Endothelial cell of hepatic sinusoid (primary cell): ENCODE results near the gene PIGU.
"Not testable (repeated sequence)": the region's sequence is repeated elsewhere in the genome, so short reads cannot be mapped to it uniquely, and the experiment has no call there.

Experiments used
- in situ Hi-C: cut with HindIII; loops from 2 replicates; pipeline ENCODE4 v1.10.0; 2017; ENCODE audit warnings: low sequenced_read_pairs

Gene PIGU, protein sequence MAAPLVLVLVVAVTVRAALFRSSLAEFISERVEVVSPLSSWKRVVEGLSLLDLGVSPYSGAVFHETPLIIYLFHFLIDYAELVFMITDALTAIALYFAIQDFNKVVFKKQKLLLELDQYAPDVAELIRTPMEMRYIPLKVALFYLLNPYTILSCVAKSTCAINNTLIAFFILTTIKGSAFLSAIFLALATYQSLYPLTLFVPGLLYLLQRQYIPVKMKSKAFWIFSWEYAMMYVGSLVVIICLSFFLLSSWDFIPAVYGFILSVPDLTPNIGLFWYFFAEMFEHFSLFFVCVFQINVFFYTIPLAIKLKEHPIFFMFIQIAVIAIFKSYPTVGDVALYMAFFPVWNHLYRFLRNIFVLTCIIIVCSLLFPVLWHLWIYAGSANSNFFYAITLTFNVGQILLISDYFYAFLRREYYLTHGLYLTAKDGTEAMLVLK

DNA sequence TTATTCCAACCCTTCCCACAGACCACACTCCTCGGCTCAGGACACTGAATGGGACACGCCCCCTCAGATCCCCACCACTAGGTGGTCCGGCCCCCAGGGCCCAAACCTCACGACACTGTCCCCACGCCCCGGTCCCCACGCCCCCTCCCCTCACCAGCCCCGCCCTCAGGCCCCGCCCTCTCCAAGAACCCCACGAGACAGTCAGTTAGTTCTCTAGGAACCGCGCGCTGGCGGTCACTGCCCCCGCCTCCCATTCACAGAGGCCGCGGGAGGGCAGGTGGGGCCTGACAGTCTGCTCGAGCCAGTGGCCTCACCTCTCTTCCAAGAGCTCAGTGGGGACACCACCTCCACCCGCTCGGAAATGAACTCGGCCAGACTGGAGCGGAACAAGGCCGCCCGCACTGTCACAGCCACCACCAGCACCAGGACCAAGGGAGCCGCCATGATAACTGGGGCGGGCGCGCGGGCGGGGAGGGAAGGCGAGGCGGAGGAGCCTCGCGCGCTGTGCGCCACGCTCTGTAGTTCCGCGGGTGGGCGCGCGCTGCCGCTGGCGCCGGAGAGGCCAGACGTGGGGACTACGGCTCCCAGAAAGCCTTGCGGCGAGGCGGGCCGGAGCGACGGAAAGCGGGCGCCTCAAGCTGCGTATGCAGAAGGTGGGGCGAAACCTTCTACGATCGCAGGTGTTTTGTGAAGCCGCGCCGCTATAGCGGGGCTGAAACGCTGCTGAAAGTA lies at the start of gene PIGU:
PIGU (minus strand) TSS at position 451 of the 732 bp plus-strand sequence; CDS start at position 444, 7 bp downstream.
- in situ Hi-C loops: no loop called here

DNA sequence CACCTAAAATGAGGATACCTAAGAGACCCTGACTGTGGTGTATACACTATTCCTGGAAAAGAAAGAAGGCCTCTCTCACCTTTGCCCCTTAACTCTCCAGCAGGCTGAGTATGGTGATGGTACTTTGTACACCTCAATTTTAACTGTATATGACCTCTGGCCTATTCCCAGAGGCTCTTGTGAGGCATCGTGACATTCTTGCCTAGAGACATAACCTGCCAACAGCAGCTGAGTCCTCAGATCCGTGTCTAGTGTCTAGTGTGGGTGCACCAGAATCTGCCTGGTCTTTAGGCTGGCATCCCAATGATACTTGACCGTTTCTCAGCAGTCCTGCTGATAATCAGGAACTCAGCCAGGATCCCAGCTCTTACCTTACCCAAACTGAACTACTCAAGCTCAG lies 47.3 kb upstream of the PIGU start:
- in situ Hi-C loops: no loop called here

DNA sequence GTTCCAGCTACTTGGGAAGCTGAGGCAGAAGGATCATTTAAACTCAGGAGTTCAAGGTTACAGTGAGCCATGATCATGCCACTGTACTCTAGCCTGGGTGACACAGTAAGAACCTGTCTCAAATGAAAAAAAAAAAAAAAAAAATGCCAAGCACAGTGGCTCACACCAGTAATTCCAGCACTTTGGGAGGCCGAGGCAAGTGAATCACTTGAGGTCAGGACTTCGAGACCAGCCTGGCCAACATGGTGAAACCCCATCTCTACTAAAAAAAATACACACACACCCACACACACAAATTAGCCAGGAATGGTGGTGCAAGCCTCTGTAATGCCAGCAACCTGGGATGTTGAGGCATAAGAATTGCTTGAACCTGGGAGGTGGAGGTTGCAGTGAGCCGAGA lies 45.7 kb upstream of the PIGU start:
- in situ Hi-C loops: not testable (repeated sequence)

DNA sequence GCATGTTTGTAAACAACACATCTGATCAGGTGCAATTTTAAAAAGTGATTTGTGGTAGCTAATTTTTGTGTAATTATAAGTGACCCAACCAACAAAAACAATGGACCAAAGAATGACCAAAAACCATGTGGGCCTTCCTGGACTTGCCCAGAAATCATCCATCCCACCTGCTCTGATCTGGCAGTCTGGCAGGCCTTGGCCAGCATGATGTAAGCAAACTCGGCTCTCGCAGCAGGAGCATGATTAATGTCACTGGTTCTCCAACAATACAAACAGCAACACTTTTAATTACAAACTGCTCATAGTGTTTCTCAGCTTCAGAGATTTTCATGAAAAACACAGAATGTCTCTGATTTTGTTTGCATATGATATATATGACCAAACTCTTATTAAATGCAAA lies 43.4 kb upstream of the PIGU start:
- in situ Hi-C loops: no loop called here

DNA sequence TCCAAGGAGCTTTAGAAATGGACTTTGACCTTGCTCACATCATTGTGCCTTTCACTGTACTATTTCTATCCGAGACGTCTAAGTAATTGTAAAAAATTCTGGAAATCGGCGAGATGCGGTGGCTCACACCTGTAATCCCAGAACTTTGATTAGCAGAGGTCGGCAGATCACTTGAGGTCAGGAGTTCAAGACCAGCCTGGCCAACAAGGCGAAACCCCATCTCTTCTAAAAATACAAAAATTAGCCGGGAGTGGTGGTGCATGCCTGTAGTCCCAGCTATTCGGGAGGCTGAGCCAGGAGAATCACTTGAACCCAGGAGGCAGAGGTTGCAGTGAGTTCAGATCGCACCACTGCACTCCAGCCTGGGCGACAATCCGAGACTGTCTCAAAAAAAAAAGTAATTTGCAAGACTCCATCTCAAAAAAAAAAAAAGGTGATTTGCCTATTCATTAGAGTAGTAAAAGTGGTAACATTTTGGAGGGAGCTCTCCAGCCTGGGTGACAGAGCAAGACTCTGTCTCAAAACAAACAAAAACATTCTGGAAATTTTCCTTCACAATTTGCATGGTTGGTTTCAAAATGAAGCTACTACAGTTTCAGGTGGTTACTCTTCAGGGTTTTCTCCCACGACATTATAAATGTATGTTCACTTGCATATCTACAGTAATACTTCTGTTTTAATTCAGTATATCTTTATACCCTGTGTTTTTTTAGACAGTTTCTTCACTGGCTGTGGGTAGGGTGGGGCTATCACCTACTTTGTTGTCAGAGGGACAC lies 42.5 kb upstream of the PIGU start:
- in situ Hi-C loops: not testable (repeated sequence)

DNA sequence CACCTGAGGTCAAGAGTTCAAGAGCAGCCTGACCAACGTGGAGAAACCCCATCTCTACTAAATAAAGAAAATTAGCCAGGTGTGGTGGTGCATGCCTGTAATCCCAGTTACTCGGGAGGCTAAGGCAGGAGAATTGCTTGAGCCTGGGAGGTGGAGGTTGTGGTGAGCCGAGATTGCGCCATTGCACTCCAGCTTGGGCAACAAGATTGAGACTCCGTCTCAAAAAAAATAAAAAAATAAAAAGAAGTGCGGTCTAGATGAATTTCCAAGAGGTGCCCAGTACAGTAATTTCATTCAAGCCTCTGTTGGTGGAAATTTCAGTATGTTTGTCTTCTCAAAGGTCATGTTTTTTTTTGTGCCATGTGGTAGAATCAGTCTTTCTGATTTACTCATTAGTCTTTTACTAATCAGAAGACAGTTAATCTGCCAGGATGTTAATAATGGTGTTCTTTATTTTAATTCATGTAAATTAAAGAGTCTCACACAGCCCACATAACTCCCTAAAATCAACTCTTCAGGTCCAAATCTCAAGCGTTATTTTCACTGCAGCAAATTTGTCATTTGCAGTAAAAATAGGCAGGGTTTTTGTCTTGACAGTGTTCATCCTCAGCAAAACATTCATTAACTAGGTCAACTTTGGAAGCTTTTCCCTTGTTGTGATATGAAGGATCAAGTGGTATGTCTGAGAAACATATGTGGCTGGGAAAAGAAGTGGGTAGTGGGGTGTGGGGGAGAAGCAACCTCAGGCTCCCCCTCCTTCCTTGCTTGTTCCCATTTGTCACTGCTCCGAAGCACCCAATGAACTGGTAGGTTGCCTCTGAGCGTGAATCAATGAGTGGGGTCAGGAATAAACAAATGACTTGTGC lies 40.6 kb upstream of the PIGU start:
- in situ Hi-C loops: no loop called here

DNA sequence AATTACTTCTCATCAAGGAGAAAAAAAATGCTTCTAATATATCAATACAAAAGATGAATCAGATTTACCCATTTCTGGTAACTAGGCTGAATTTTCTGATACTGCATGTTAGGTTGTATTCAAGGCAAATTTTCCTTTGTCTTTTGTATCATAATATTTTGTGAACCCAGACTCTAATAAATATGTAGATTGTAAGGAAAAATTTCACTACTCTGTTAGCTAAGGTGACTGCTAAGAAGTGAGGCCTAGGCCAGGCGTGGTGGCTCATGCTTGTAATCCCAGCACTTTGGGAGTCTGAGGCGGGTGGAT lies 40.0 kb upstream of the PIGU start:
- in situ Hi-C loops: no loop called here

DNA sequence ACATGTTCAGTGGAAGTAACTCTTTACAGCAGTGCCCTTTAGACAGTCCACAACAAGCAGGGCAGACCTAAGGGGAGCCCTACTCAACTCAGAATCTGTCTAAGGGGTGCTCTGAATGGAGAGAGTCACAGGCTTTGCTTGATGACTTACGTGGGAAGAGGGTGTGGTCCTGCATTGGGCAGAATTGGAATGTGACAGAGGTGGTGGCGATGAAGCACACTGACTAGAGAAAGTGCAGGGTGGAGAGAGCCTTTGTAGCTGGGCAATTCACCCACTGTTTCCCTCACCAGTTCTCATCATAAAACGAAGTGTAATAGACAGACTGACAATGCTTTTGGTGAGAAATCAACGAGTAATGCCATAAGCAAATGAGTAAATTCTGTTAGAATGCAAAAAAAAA lies 38.5 kb upstream of the PIGU start:
- in situ Hi-C loops: no loop called here

DNA sequence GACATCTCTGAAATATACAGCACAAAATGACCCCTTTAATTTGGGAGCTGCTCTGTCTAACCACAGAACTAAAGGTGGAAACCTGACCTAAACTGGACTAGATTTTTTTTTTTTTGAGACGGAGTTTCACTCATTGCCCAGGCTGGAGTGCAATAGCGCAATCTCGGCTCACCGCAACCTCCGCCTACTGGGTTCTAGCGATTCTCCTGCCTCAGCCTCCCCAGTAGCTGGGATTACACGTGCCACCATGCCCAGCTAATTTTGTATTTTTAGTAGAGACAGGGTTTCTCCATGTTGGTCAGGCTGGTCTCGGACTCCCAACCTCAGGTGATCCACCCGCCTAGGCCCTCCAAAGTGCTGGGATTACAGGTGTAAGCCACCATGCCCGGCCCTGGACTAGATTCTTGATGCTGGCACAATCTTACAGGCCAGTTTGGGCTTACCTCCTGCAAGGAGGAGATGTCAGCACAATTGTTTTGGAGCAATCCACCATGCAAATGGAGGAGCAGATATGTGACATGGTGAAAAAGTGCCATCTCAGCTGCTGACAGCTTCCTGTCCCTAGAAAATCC lies 37.1 kb upstream of the PIGU start:
- in situ Hi-C loops: loop anchor here (5.0 kb wide), 2 partner anchors 92 to 182 kb away; no protein-coding TSS in a partner anchor

DNA sequence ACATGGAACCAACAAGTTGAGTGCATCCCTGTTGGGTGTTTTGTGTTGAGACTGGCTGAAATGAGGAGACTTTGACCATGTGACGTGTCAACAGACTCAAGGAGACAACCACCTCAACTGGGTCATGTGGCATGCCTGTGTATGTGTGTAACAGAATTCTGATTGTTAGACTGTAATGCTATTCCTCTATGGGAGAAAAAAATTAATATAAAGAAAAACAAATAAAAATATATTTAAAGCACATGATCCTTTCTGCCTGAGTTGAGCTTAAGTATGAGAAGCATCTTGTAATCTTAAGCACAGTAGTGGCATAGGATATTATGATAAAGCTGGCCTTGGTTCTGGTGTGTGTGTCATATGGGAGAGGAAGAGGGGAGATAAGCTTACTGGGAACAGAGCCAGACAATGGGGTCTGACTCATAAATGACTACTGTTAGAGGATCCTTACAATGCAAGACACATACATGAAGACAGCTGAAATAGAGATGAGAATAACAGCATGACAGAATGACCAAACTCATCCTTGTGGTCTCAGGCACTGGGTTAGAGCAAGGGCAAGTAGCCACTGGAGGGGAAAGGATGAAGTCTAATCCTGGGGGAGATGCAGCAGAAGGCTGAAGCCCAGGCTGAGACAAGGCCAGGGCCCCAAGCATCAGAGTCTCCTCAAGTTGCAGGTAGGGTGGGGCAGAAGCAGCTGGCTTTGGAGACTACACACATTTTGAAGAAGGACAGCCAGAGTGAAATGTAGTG lies 36.5 kb upstream of the PIGU start:
- in situ Hi-C loops: loop anchor here (5.0 kb wide), 2 partner anchors 91 to 181 kb away; no protein-coding TSS in a partner anchor

DNA sequence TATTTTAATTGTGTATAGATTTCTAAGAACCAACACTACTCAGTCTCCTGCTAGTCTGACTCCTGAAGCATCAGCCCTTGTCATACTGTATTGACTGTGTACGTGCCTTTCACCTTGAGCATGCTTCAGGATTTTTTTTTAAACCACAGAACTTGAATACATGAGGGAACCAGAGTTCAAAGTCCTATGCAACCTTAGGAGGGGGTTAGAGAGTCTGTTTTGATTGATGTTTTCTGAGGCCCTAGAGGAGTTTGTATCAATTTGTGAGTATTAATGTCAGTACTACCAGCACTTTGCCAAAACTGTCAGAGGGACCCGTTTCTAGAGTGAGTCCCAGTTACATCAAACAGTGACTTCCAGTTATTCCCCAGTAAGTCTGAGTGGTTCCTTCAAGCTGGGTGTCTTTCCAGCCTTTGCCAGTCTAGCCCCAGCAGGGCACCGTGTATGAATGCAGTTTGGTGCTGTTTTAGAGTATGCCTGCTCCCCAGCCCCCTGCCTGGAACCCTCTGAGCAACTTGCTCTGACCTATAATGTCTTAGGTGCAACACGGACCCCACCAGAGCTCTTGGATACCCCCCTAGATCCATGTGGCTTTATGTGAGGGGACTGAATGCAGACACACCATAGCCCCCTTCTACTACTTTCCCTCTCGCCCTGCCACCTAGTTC lies 35.8 kb upstream of the PIGU start:
- in situ Hi-C loops: loop anchor here (5.0 kb wide), 2 partner anchors 90 to 180 kb away; no protein-coding TSS in a partner anchor

DNA sequence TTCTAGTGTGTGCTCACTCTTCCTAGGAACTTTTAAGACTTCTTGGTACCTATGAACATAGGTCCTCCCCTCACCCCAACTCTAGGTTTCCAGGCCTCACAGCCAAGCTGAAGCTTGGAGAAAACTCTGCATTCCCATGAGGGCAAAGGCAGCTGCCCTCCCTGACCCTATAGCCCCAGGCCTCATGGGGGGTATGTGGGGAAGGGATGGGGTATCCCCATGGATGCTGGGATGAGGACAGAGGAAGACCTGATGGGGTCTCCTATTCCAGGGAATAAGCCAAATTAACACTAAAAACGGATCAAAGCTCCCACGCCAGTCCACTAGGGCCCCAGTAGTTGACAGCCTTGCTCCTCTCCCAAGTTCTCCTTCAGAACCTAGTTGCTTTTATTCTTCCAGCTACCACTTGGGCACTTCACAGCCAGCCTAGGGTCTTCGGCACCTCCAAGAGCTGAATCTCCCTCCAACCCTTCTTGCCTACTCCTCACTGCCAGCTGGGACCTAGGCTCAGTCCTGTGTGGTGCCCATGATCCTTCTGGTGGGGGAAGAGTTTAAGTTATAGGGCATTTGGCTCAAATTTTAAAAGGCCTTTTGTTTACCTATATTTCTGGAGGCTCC lies 35.0 kb upstream of the PIGU start:
- in situ Hi-C loops: loop anchor here (5.0 kb wide), 2 partner anchors 90 to 180 kb away; no protein-coding TSS in a partner anchor

DNA sequence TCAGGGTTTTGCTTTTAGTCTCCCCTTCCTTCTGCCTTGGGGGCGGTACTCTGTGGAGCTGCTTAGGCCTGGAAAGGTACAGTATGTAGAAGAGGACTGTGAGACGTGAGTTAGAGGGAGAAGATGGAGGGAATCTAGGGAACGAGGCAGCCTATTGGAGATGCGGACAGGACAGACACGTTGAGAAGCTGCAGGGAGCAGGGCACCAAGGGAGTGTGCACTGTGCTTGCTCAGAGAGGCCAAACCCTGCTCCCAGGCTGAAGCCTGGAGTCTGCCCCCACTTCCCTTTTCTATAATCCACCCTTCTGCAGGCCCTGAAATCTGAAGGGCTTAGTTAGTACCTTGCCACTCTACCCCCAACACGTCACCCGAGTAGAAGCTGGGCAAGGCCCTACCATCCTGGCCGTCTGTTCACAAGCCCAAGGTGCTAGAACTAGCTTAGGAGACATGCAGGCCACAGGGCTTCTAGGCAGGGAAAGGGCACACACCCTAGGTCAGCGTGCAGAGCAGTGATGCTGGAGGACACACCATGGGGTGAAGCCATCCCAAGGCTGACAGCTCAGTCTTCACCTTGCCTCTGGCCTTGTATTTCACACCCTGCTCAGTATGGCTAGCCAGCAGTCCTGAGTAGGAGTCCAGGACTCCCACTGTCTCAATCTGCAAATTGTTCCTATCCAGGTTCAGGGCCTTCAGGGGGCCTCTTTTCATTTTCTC lies 34.1 kb upstream of the PIGU start:
- in situ Hi-C loops: loop anchor here (5.0 kb wide), 2 partner anchors 89 to 179 kb away; no protein-coding TSS in a partner anchor

DNA sequence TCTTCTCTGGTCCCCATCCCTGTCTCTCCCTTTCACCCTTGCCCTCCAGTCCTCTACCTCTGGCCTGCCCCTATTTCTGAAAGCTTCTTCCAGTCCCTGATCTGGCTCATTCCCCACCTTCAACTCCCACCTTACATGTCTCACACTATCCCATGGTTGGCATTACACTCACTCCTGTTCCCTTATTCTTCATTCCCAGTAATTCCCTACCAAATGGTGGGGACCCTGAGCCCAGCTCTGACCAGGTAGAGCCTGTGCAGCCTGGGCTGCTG lies 33.6 kb upstream of the PIGU start:
- in situ Hi-C loops: loop anchor here (5.0 kb wide), 2 partner anchors 88 to 178 kb away; no protein-coding TSS in a partner anchor

DNA sequence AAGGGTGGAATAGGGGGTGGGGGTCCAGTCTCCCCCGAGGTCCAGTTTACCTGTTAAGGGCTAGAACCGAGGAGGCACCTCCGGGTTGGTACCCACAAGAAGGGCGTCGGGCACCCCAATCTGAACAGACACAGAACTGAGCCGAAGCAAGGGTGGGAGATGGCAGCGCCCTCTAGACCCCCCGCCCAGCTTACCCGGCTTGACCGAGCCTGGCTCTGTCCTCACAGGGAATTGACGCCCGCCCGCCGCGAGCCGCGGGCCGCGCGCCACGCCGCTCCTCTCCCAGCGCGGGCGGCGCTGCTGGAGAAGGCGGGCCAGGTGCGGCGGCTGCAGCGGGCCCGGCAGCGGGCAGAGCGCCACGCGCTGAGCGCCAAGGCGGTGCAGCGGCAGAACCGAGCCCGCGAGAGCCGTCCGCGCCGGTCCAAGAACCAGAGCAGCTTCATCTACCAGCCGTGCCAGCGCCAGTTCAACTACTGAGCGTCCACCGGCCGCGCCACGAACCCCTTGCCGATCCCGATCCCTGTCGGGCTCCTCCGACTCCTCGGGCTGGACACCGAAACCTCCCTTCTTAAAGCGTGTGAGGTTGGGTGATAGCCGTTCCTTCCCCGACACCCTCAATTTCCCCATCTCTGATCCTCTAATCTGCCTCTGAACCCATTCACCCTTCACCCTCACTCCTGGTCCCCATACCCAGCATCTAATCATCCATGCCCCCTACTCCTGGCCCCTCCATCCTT lies 33.1 kb upstream of the PIGU start:
- in situ Hi-C loops: loop anchor here (5.0 kb wide), 2 partner anchors 88 to 178 kb away; no protein-coding TSS in a partner anchor

DNA sequence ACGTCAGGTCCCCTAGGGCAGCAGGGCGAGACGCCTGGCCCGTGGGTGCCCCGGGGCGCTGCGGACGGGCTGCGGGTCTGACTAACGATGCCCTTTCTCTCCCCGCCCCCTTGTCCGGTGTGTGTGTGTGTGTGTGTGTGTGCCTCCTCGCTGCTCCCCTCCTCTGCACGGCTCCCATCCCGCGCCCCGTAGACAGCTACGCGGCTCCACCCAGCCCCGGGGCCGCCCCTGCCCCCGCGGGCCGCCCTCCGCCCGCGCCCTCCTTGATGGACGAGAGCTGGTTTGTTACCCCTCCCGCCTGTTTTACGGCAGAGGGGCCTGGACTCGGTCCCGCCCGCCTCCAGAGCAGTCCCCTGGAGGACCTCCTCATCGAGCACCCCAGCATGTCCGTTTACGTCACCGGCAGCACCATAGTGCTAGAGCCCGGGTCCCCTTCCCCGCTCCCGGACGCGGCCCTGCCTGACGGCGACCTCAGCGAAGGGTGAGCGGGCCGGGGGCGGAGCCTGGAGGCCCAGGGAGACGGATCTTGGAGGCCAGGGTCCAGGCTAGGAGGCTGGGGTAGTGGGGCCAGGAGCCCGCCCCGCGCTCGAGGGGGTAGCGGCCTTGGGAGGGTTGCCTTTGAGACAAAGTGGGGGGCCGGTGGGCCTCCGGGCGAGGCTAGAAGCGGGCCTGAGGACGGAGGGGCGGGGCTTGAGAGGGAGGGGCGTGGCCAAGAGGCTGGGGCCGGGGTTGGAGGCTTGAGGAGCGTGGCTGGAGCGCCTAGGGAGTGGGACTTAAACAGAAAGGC lies 32.3 kb upstream of the PIGU start:
- in situ Hi-C loops: no loop called here
